Natural killer cell treated with Interleukin-12 subunit alpha and Interleukin-12 subunit beta and Interleukin-15 and Interleukin-18, amount 100 ng/mL, for 72 hours (primary cell): ENCODE data around the gene KRT25. TPM values are rescaled to one million over a fixed set of nuclear protein-coding genes. Genes with fewer than 3 reads are reported as not detected.

Source experiments
- ATAC-seq, 2 donors: fragments of 150-1000 bp; cut with Tn5 transposase in 1 of 2; sonication (Bioruptor Pico), chemical (Tn5 transposase) in 1 of 2; 2 replicates each; pipeline ENCODE4 v1.10.0; 2021
- DNase-seq: peaks from one replicate; pipeline ENCODE4 v3.0.0; 2022; ENCODE audit warnings: low spot score
- H3K27ac Mint-ChIP-seq, 2 donors: 1 replicate in 1 of 2; 2 replicates in 1 of 2; pipeline ENCODE4 v1.8.0; 2022; ENCODE audit warnings: mixed read lengths in 2 of 2, mild to moderate bottlenecking in 1 of 2, moderate library complexity in 1 of 2
- H3K27me3 Mint-ChIP-seq, 2 donors: 1 replicate in 1 of 2; 2 replicates in 1 of 2; pipeline ENCODE4 v1.8.0; 2022; ENCODE audit warnings: mixed read lengths in 2 of 2
- H3K36me3 Mint-ChIP-seq: one replicate; pipeline ENCODE4 v1.8.0; 2022; ENCODE audit warnings: mixed read lengths
- H3K4me1 Mint-ChIP-seq, 2 donors: 1 replicate in 1 of 2; 2 replicates in 1 of 2; pipeline ENCODE4 v1.8.0; 2022; ENCODE audit warnings: low read depth in 2 of 2, mixed read lengths in 2 of 2, mild to moderate bottlenecking in 1 of 2
- H3K4me3 Mint-ChIP-seq: one replicate; pipeline ENCODE4 v1.8.0; 2022; ENCODE audit warnings: mixed read lengths
- H3K9me3 Mint-ChIP-seq: 2 replicates; pipeline ENCODE4 v1.8.0; 2022; ENCODE audit warnings: mixed read lengths
- total RNA-seq, 2 donors: library from RNA; stranded (reverse); gene quantifications; one replicate each; pipeline ENCODE4 v1.2.3, GENCODE V29; 2022

KRT25 gene
- total RNA-seq, 2 donors from 2014 or later: not detected

GRCh38 chr17:40734018-40734417, 21.1 kb downstream of the KRT25 start:
- H3K27ac Mint-ChIP-seq: no peak overlapping the region
- ATAC-seq (no peak), DNase-seq (no peak)
- no peaks in the 10 kb centered on the region for H3K36me3 Mint-ChIP-seq
- no peak overlapping the region for H3K4me3 Mint-ChIP-seq
- H3K4me1 Mint-ChIP-seq: no peaks in the 10 kb centered on the region
- no peaks in the 10 kb centered on the region for H3K9me3 Mint-ChIP-seq
- H3K27me3 Mint-ChIP-seq: peaks cover 29 to 35% of the 10 kb centered on the region in 2 donors

GRCh38 chr17:40730970-40731369, 24.2 kb downstream of the KRT25 start:
- Mint-ChIP-seq H3K4me3 (no peak overlapping the region), H3K27ac (no peak overlapping the region), H3K36me3 (no peaks in the 10 kb centered on the region), H3K4me1 (no peaks in the 10 kb centered on the region), H3K9me3 (no peaks in the 10 kb centered on the region), H3K27me3 (peaks cover 24 to 29% of the 10 kb centered on the region in 2 donors)
- ATAC-seq (no peak), DNase-seq (no peak)

GRCh38 chr17:40727447-40728231, 27.5 kb downstream of the KRT25 start:
- H3K4me1 Mint-ChIP-seq: no peaks in the 10 kb centered on the region

GRCh38 chr17:40726919-40727318, 28.2 kb downstream of the KRT25 start:
- H3K4me3 Mint-ChIP-seq: no peak overlapping the region
- ATAC-seq (no peak), DNase-seq (no peak)
- no peaks in the 10 kb centered on the region for H3K4me1 Mint-ChIP-seq
- H3K9me3 Mint-ChIP-seq: no peaks in the 10 kb centered on the region
- no peak overlapping the region for H3K27ac Mint-ChIP-seq
- no peaks in the 10 kb centered on the region for H3K36me3 Mint-ChIP-seq
- H3K27me3 Mint-ChIP-seq: peaks cover 25 to 52% of the 10 kb centered on the region in 2 donors

More at GRCh38 chr17:40727447-40728231, 27.5 kb downstream of the KRT25 start:
- ATAC-seq (no peak), DNase-seq (no peak)
- no peak overlapping the region for H3K27ac Mint-ChIP-seq
- H3K36me3 Mint-ChIP-seq: no peaks in the 10 kb centered on the region
- peaks cover 25 to 45% of the 10 kb centered on the region in 2 donors for H3K27me3 Mint-ChIP-seq
- no peak overlapping the region for H3K4me3 Mint-ChIP-seq
- H3K9me3 Mint-ChIP-seq: no peaks in the 10 kb centered on the region

- Mint-ChIP-seq H3K27me3 (peaks cover 25 to 46% of the 10 kb centered on the region in 2 donors), H3K36me3 (no peaks in the 10 kb centered on the region), H3K27ac (no peak overlapping the region), H3K4me1 (no peaks in the 10 kb centered on the region), H3K4me3 (no peak overlapping the region), H3K9me3 (no peaks in the 10 kb centered on the region)
- no peak for DNase-seq
- no peak for ATAC-seq
These were observed 30.5 kb downstream of the KRT25 start for GRCh38 chr17:40724656-40725055.

DNA sequence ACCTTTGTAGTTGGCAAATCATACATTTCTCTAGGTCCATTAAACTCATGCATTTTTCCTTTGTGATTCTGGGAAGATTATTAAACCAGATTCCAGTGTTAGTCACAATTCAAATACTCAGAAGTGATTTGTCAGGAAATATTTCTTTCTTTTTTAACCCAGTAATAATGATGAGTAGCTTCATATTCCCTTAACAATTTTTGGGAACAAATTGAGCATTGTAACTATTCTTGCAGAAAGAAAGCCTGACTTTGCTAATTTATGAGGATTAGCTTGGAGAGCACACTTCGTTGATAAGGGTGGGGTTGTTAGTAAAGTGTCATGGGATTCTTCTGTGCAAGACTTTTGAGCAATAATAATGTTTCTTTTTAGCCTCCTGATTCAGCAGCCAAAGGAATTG, 32.9 kb downstream of the KRT25 start:
- Mint-ChIP-seq H3K4me1 (no peaks in the 10 kb centered on the region), H3K4me3 (no peak overlapping the region), H3K27ac (no peak overlapping the region), H3K27me3 (peaks cover 25 to 46% of the 10 kb centered on the region in 2 donors), H3K9me3 (no peaks in the 10 kb centered on the region), H3K36me3 (no peaks in the 10 kb centered on the region)
- DNase-seq (no peak), ATAC-seq (no peak)

DNA sequence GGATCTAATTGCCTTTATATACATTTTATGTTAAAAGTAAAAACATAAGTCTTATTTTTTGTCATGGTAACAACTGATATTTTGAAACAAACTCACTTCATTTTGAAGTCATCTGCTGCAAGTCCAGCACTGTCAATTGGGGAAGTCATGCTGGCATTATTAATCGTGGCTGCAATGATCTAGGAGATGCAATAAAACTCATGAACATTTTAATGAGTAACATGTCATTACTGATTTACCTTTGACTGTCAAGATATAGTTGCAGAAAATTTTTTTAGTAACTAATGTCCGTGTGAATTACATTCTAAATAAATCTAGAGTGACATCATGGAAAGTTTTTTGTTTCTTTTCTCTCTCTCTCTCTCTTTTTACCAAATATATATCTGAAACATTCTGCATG, 34.2 kb downstream of the KRT25 start:
- no peak overlapping the region for H3K27ac Mint-ChIP-seq
- no peaks in the 10 kb centered on the region for H3K9me3 Mint-ChIP-seq
- H3K27me3 Mint-ChIP-seq: peaks cover 24 to 54% of the 10 kb centered on the region in 2 donors
- DNase-seq (no peak), ATAC-seq (no peak)
- H3K4me3 Mint-ChIP-seq: no peak overlapping the region
- no peaks in the 10 kb centered on the region for H3K4me1 Mint-ChIP-seq
- no peaks in the 10 kb centered on the region for H3K36me3 Mint-ChIP-seq

- Mint-ChIP-seq H3K27ac (no peak overlapping the region), H3K36me3 (no peaks in the 10 kb centered on the region), H3K9me3 (no peaks in the 10 kb centered on the region), H3K4me3 (no peak overlapping the region), H3K4me1 (no peaks in the 10 kb centered on the region), H3K27me3 (peaks cover 25 to 53% of the 10 kb centered on the region in 2 donors)
- no peak for ATAC-seq
- no peak for DNase-seq
These were observed 36.2 kb downstream of the KRT25 start for GRCh38 chr17:40718930-40719329.

GRCh38 chr17:40717776-40718175, 37.4 kb downstream of the KRT25 start:
- Mint-ChIP-seq H3K4me1 (no peaks in the 10 kb centered on the region), H3K27me3 (peaks cover 20 to 42% of the 10 kb centered on the region in 2 donors), H3K27ac (no peak overlapping the region), H3K4me3 (no peak overlapping the region), H3K36me3 (no peaks in the 10 kb centered on the region), H3K9me3 (no peaks in the 10 kb centered on the region)
- no peak for DNase-seq
- ATAC-seq: no peak

DNA sequence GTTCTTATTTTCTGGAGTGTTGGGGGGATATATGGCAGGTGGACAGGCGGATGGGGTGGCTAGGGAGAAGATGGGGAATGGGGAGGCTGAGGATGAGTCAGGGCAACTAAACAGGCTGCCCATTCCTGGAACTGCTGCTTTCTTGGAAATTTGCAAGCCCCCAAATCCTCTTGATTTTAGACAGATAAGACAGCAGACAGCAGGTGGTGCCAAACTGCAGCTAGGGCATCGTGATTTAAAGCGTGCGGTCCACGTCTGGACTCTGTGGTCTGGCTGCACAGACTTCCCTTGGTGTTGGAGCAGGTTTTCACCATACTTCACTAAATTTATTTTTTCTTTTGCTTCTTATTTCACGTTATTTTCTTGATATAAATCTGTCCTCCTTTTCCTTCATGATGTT, 40.7 kb downstream of the KRT25 start:
- ATAC-seq: no peak
- Mint-ChIP-seq H3K4me1 (no peaks in the 10 kb centered on the region), H3K9me3 (no peaks in the 10 kb centered on the region), H3K36me3 (no peaks in the 10 kb centered on the region), H3K4me3 (no peak overlapping the region), H3K27ac (no peak overlapping the region), H3K27me3 (peaks cover 13 to 24% of the 10 kb centered on the region in 2 donors)
- DNase-seq: no peak

GRCh38 chr17:40707745-40708144, 47.4 kb downstream of the KRT25 start:
- ATAC-seq (no peak), DNase-seq (no peak)
- H3K27me3 Mint-ChIP-seq: peaks cover 24 to 37% of the 10 kb centered on the region in 2 donors
- H3K9me3 Mint-ChIP-seq: no peaks in the 10 kb centered on the region
- no peak overlapping the region for H3K4me3 Mint-ChIP-seq
- H3K36me3 Mint-ChIP-seq: no peaks in the 10 kb centered on the region
- H3K27ac Mint-ChIP-seq: no peak overlapping the region
- H3K4me1 Mint-ChIP-seq: no peaks in the 10 kb centered on the region

GRCh38 chr17:40705584-40705983, 49.5 kb downstream of the KRT25 start:
- Mint-ChIP-seq H3K9me3 (no peaks in the 10 kb centered on the region), H3K4me3 (no peak overlapping the region), H3K27ac (no peak overlapping the region), H3K36me3 (no peaks in the 10 kb centered on the region), H3K4me1 (no peaks in the 10 kb centered on the region), H3K27me3 (peaks cover 30 to 39% of the 10 kb centered on the region in 2 donors)
- ATAC-seq (no peak), DNase-seq (no peak)

- ATAC-seq (no peak), DNase-seq (no peak)
- no peak within 1 kb of the TSS for H3K4me3 Mint-ChIP-seq
- H3K9me3 Mint-ChIP-seq: no peaks in the 10 kb centered on the region
- H3K4me1 Mint-ChIP-seq: no peaks in the 10 kb centered on the region
- no peaks in the 10 kb centered on the region for H3K36me3 Mint-ChIP-seq
- H3K27ac Mint-ChIP-seq: no peak within 1 kb of the TSS
- peaks cover 39 to 40% of the 10 kb centered on the region in 2 donors for H3K27me3 Mint-ChIP-seq
These were observed 51.5 kb downstream of the KRT25 start, which contains the start of gene KRT24 for GRCh38 chr17:40703652-40704051. Gene KRT24 (minus strand): TSS chr17:40703752. CDS start chr17:40703693, 59 bp downstream.

DNA sequence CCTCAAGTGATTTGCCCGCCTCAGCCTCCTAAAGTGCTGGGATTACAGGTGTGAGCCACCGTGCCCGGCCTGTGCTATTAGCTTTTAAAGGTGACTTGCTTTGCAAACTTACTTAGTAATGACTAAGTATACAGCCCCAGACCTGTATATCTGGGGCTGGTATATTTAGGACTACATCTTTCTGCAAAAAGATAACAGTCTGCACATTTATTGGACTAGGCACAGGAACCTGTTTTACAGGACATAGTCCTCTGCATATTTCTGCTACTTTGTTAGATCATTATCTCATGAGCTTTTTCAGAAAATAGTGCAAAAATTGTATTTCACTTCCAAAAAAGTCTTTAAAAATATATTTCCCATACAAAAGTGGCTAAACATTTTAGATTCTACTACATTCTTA, 52.9 kb downstream of the KRT25 start:
- Mint-ChIP-seq H3K27me3 (peaks cover 45 to 48% of the 10 kb centered on the region in 2 donors), H3K27ac (no peak overlapping the region), H3K4me1 (no peaks in the 10 kb centered on the region), H3K4me3 (no peak overlapping the region), H3K9me3 (no peaks in the 10 kb centered on the region), H3K36me3 (no peaks in the 10 kb centered on the region)
- no peak for DNase-seq
- no peak for ATAC-seq
